Astrocyte of the spinal cord (primary cell): ENCODE results near the gene ADGRD1.

Experiments
- DNase-seq: peaks from one replicate; pipeline ENCODE4 v3.0.0; 2011; ENCODE audit warnings: low read depth, low spot score
- H3K4me3 ChIP-seq: 2 replicates; pipeline ENCODE4 v1.5.1; 2011; ENCODE audit warnings: low read depth, mild to moderate bottlenecking, low read length, moderate library complexity
- CTCF ChIP-seq: IDR thresholded peaks from 2 replicates; pipeline ENCODE4 v1.5.1; 2012; ENCODE audit warnings: low read depth, mild to moderate bottlenecking, low read length, inconsistent platforms
- in situ Hi-C: cut with HindIII; loops from 2 replicates; pipeline ENCODE4 v1.10.0; 2017; ENCODE audit warnings: low sequenced_read_pairs

ADGRD1 gene

DNA sequence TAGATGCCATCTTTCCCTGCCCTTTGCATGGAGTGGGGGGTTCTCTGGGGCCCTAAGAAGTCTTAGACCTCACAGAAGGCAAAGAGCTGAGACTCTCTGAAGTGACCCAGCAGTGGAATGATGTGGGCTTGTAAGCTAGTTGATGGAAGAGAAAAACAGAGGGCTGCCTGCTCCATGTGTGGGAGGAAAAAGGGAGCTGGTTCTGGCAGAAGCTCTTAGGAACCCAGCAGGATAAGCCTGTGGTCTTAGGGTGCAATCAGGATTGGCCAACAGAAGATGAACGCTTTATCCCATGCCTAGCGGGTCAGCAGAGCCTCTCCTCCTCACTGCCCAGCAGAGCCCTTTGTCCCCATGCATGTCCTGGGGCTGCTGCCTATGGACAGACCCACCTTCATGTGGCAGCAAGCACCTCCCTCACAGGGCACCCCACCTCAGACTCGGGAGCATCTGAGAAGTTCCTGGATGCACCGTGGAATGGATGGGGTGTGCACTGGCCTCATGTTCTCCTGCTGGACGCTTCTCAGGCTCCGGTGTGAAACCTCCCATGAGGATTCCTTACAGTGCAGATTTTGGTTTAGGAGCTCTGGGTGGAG is 152.7 kb downstream of the ADGRD1 start:
- in situ Hi-C loops = no loop called here
- no peak overlapping the region for H3K4me3 ChIP-seq
- TF ChIP-seq CTCF = no peak
- DNase-seq = no peak

GRCh38 chr12:131108177-131108955 is 154.7 kb downstream of the ADGRD1 start:
- TF ChIP-seq CTCF = no peak
- H3K4me3 ChIP-seq = no peak overlapping the region
- DNase-seq = no peak
- in situ Hi-C loops = no loop called here

DNA sequence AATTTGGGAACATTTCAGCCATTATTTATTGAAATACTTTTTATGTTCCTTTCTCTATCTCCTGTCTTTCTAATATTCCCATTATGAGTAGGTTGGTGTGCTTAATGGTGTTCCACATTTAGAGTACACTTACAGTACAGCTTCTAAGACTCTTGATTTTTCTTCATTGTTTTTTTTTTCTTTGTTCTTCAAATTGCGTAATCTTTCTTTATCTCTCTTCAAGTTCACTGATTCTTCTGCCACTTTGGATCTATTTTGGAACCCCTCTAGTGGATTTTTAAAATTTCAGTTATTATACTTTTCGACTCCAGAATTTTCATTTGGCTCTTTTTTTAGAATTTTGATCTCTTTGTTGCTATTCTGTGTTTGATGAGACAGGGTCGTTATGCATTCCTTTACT is 157.7 kb downstream of the ADGRD1 start:
- H3K4me3 ChIP-seq = no peak overlapping the region
- DNase-seq = no peak
- no peak for TF ChIP-seq CTCF
- in situ Hi-C loops = no loop called here

- no peak overlapping the region for H3K4me3 ChIP-seq
- in situ Hi-C loops = no loop called here
- DNase-seq = peak; percentile 1
- no peak for TF ChIP-seq CTCF
Observed at GRCh38 chr12:131112021-131112420, 158.3 kb downstream of the ADGRD1 start.

GRCh38 chr12:131112700-131113290 is 159.1 kb downstream of the ADGRD1 start:
- no peak for DNase-seq
- no peak for TF ChIP-seq CTCF
- in situ Hi-C loops = no loop called here
- H3K4me3 ChIP-seq = no peak overlapping the region

- no peak overlapping the region for H3K4me3 ChIP-seq
- DNase-seq = no peak
- no peak for TF ChIP-seq CTCF
- in situ Hi-C loops = no loop called here
Observed at GRCh38 chr12:131113568-131114270, 160.0 kb downstream of the ADGRD1 start.
